GM12878 (cell line): Measurements from ENCODE around the gene FGFRL1. TPM values are rescaled to one million over a fixed set of nuclear protein-coding genes. Genes with fewer than 3 reads are reported as not detected.

ENCODE experiments used
- ATAC-seq: fragments of 200-7000 bp; cut with Tn5 transposase; 3 replicates; pipeline ENCODE4 v1.9.1; 2020; ENCODE audit warnings: mild to moderate bottlenecking, moderate library complexity
- BruUV-seq: library from RNA; stranded (reverse); fragments of 400-500 nt; replicated peaks from 2 replicates; lab custom pipeline; 2021; lab: Mats Ljungman, UMichigan
- CTCF ChIA-PET: fragments of 300-600 bp; sonication (Branson Sonifier 250); formaldehyde crosslinking; extraction: SDS; loops from one replicate; lab custom pipeline; 2021; ENCODE audit warnings: inconsistent platforms; lab: Yijun Ruan, JAX
- POLR2A ChIA-PET: fragments of 350-600 bp; formaldehyde crosslinking; extraction: SDS; loops from one replicate; lab custom pipeline; 2021; ENCODE audit warnings: inconsistent platforms; lab: Charles Lee
- RAD21 ChIA-PET: fragments of 300-600 bp; sonication (Branson Sonifier 250); formaldehyde crosslinking; loops from one replicate; lab custom pipeline; 2023; ENCODE audit warnings: antibody characterized with exemption; ENCODE audit not compliant: unreplicated experiment; lab: Charles Lee
- SMC1A ChIA-PET: fragments of 300-600 bp; sonication (Branson Sonifier 250); formaldehyde crosslinking; loops from one replicate; lab custom pipeline; 2023; ENCODE audit not compliant: unreplicated experiment, uncharacterized antibody; lab: Charles Lee
- DNase-seq: peaks from one replicate; pipeline ENCODE4 v3.0.0-alpha.2; 2011; ENCODE audit warnings: low read depth, low spot score
- FAIRE-seq: peaks from 3 replicates; lab custom pipeline; 2011; peaks lifted over from hg19 to GRCh38; lab: Jason Lieb, UNC
- H2AFZ ChIP-seq: 2 replicates; pipeline ENCODE4 v1.6.0; 2011; ENCODE audit warnings: low read depth, low read length, control low read depth; ENCODE audit not compliant: control insufficient read depth
- H3K27ac ChIP-seq: 2 replicates; pipeline ENCODE4 v1.5.1; 2011; ENCODE audit warnings: control low read depth; ENCODE audit not compliant: control insufficient read depth, insufficient read depth
- H3K27me3 ChIP-seq, 2 experiments: replicated peaks in 1 of 2; 2 replicates each; pipeline versions ENCODE4 v1.6.0 to v1.6.1; 2011; ENCODE audit warnings: low read length in 1 of 2; ENCODE audit not compliant: control insufficient read depth in 2 of 2, insufficient read depth in 2 of 2
- H3K36me3 ChIP-seq, 2 experiments: 2 replicates each; pipeline ENCODE4 v1.5.1; 2011; ENCODE audit warnings: low read length in 1 of 2; ENCODE audit not compliant: control insufficient read depth in 2 of 2, insufficient read depth in 2 of 2
- H3K4me1 ChIP-seq: 2 replicates; pipeline ENCODE4 v1.6.1; 2011; ENCODE audit warnings: mild to moderate bottlenecking, low read length, moderate library complexity, mixed read lengths; ENCODE audit not compliant: control insufficient read depth, insufficient read depth
- H3K4me2 ChIP-seq: 2 replicates; pipeline ENCODE4 v1.6.0; 2011; ENCODE audit warnings: control low read depth; ENCODE audit not compliant: control insufficient read depth, insufficient read depth
- H3K4me3 ChIP-seq: fragments of 200-600 bp; sonication (generic); 2 replicates; pipeline ENCODE4 v1.5.1; 2016
- H3K79me2 ChIP-seq: 2 replicates; pipeline ENCODE4 v1.6.0; 2011; ENCODE audit warnings: low read length; ENCODE audit not compliant: control insufficient read depth, insufficient read depth
- H3K9ac ChIP-seq: 2 replicates; pipeline ENCODE4 v1.8.0; 2011; ENCODE audit warnings: low read length, control low read depth, mixed read lengths; ENCODE audit not compliant: control insufficient read depth, insufficient read depth
- H3K9me3 ChIP-seq: replicated peaks from 3 replicates; pipeline ENCODE4 v1.5.1; 2011; ENCODE audit warnings: mild to moderate bottlenecking, low read length; ENCODE audit not compliant: control insufficient read depth, insufficient read depth
- H4K20me1 ChIP-seq: 2 replicates; pipeline ENCODE4 v1.6.0; 2011; ENCODE audit not compliant: control insufficient read depth, insufficient read depth
- E4F1 ChIP-seq: fragments of 450-650 bp; IDR thresholded peaks from 2 replicates; pipeline ENCODE4 v1.6.1; 2018; ENCODE audit warnings: borderline replicate concordance, mild to moderate bottlenecking; ENCODE audit not compliant: partially characterized antibody
- ELK1 ChIP-seq: IDR thresholded peaks from 2 replicates; pipeline ENCODE4 v1.6.1; 2012; ENCODE audit warnings: low read depth, low read length, improper control_type of control experiment
- MTA2 ChIP-seq: fragments of 450-650 bp; IDR thresholded peaks from 2 replicates; pipeline ENCODE4 v1.6.1; 2016; ENCODE audit warnings: low read depth, mild to moderate bottlenecking, moderate library complexity
- PAX8 ChIP-seq: fragments of 450-650 bp; IDR thresholded peaks from 2 replicates; pipeline ENCODE4 v1.6.1; 2017; ENCODE audit warnings: mild to moderate bottlenecking, moderate library complexity
- PBX3 ChIP-seq: IDR thresholded peaks from 2 replicates; pipeline ENCODE4 v1.6.1; 2011; ENCODE audit warnings: mild to moderate bottlenecking, low read depth, low read length, moderate library complexity; ENCODE audit not compliant: insufficient replicate concordance
- ZBTB4 ChIP-seq: fragments of 450-650 bp; formaldehyde crosslinking; IDR thresholded peaks from 2 replicates; pipeline ENCODE4 v1.4.0; 2022; ENCODE audit warnings: mild to moderate bottlenecking, moderate library complexity
- WGBS: methylation state at CpG from one replicate; pipeline ENCODE4 v1.1.6; 2016; ENCODE audit warnings: low lambda C conversion rate; ENCODE audit not compliant: insufficient replicate concordance, insufficient coverage; ENCODE audit errors: missing lambda C conversion rate; 5-methylcytosine and 5-hydroxymethylcytosine counted together
- in situ Hi-C: fragments of 300-500 bp; cut with MboI; formaldehyde crosslinking; loops from 9 replicates; pipeline ENCODE4 v1.14.3; 2018; ENCODE audit warnings: mixed read lengths
- intact Hi-C: fragments of 100-400 bp; cut with micrococcal nuclease; formaldehyde crosslinking; loops from one replicate; pipeline ENCODE4 v1.14.2; 2022; ENCODE audit not compliant: unreplicated experiment
- polyA plus RNA-seq, 11 experiments: library from polyadenylated mRNA; depleted of rRNA in 4 of 11; unstranded in 6 of 11; stranded (reverse) in 5 of 11; fragments of >200 nt; fragmentation: Nextera tagmentation in 4 of 11; fragmentation: Illumina TruSeq in 1 of 11; extraction: Ambion mirVana in 4 of 11; extraction: Trizol in 1 of 11; gene quantifications; 1 replicate in 1 of 11; 2 replicates in 10 of 11; pipeline versions ENCODE4 v1.2.1 to v1.2.3, GENCODE V29; 2011 to 2016; ENCODE audit warnings: inconsistent platforms in 2 of 11, missing spikeins in 2 of 11, low read depth in 1 of 11
- total RNA-seq, 4 experiments: library from RNA; depleted of rRNA in 3 of 4; stranded (reverse); fragments of >200 nt in 3 of 4; fragmentation: Illumina TruSeq in 1 of 4; extraction: Trizol in 1 of 4; gene quantifications; 2 replicates each; pipeline versions ENCODE4 v1.2.1 to v1.2.3, GENCODE V29; 2013 to 2021

FGFRL1 gene
- total and polyA plus RNA-seq, 10 of the 15 experiments (the other 5 are each of a cell fraction or from before 2014, with no cell fraction given): 0.02 to 1.5 (median 0.29) TPM; not detected in 2

GRCh38 chr4:1060621-1061020 lies 49.2 kb downstream of the FGFRL1 start:
- Histone ChIP-seq H3K27ac (no peak overlapping the region), H3K4me2 (no peak overlapping the region), H3K9me3 (no peaks in the 10 kb centered on the region), H3K27me3 (no peaks in the 10 kb centered on the region; a peak in 2 of 4 replicates), H2AFZ (no peak overlapping the region), H3K4me1 (no peaks in the 10 kb centered on the region), H3K36me3 (no peaks in the 10 kb centered on the region), H3K4me3 (no peak overlapping the region), H3K79me2 (no peaks in the 10 kb centered on the region), H3K9ac (no peak overlapping the region), H4K20me1 (no peaks in the 10 kb centered on the region)
- ChIA-PET POLR2A (no interaction called here), RAD21 (no interaction called here), CTCF (no interaction called here), SMC1A (no interaction called here)
- 81% methylated on average over 9 of the region's 9 CpGs for WGBS
- BruUV-seq: no TSS peak
- in situ Hi-C loops: no loop called here
- intact Hi-C loops: no loop called here
- TF ChIP-seq E4F1 (no peak), ELK1 (no peak), ZBTB4 (CRISPR knock-in tag) (no peak), PAX8 (no peak), PBX3 (no peak), MTA2 (no peak)
- ATAC-seq: no peak
- DNase-seq: no peak
- FAIRE-seq: no peak
